ENCODE results near the gene TLR4.

TLR4 gene

DNA sequence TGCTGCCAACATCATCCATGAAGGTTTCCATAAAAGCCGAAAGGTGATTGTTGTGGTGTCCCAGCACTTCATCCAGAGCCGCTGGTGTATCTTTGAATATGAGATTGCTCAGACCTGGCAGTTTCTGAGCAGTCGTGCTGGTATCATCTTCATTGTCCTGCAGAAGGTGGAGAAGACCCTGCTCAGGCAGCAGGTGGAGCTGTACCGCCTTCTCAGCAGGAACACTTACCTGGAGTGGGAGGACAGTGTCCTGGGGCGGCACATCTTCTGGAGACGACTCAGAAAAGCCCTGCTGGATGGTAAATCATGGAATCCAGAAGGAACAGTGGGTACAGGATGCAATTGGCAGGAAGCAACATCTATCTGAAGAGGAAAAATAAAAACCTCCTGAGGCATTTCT is 10.1 kb downstream of the TLR4 start:
- DNase-seq (ENCODE audit: low spot score): peak; percentile 7

DNA sequence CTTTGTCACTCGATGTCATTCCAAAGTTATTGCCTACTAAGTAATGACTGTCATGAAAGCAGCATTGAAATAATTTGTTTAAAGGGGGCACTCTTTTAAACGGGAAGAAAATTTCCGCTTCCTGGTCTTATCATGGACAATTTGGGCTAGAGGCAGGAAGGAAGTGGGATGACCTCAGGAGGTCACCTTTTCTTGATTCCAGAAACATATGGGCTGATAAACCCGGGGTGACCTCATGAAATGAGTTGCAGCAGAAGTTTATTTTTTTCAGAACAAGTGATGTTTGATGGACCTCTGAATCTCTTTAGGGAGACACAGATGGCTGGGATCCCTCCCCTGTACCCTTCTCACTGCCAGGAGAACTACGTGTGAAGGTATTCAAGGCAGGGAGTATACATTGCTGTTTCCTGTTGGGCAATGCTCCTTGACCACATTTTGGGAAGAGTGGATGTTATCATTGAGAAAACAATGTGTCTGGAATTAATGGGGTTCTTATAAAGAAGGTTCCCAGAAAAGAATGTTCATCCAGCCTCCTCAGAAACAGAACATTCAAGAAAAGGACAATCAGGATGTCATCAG is 11.3 kb downstream of the TLR4 start:
- no peak for DNase-seq (ENCODE audit: low spot score)

DNA sequence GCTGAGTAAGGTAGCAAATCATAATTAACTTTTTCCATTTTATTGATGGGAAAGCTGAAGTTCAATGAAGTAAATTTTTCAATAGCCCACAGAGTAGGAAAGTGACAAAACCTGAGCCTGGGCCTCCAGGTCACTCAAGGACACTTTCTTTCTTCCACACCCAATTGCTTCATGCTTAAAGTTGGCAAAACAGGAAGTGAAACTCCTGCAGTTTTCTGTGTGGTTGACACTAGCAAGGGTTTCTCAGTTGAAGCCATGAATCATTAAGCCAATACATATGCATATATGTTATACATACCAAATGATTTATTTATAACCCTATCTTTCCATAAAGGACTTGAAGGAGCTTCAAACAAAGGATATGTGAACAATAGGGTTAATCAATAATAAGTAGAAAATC is 13.9 kb downstream of the TLR4 start:
- DNase-seq (ENCODE audit: low spot score): no peak

DNA sequence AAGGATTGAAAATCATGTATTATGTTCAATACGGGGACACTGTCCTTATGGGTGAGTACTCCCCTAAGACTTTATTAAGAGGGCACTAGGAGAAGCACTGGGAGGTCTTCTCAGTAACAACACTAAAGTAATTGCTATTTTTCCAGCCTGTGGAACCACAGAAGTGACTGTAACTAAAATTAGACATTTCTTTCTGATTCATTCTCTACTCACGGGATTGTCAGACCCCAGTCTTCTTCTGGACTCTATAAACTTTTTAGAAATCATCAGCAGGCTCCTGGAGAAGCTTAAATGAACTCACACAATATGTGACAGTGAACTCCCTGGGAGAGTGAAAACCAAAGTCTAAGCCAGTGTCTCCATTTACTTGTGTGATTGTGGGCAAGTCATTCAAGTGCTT is 14.5 kb downstream of the TLR4 start:
- DNase-seq (ENCODE audit: low spot score): no peak

DNA sequence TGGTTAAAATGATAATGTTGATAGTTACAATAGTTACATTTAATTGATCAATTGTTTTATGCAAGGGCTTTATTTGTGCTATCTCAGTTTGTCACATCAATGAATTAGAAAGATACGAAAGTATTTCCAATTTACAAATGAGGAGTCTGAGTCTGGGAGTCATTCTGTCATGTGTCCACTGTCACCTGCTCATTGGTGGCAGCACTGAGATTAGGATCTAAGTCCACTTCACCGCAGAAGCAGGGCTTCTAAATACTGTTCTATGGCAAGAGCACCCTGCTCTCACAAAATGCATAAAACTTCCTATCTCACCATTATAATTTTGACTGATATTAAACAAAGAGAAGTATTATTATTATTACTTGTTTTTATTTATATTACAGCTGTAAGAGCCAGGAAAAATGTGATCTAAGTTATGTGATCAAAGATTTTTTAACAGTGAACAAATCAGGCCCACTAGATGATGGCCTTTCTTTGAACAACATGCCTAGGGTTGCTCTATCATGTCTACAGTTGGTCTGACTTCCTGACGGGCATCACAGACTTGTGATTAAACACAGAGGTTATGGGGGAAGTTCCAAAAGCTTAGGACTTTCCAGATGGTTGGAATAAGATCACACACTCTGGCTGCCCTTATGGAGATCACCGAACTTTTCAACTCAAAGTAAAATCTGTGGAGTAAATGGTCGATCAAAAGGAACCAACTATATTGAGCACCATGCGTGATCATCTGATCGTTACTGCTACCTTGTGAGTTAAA is 15.1 kb downstream of the TLR4 start:
- no peak for DNase-seq (ENCODE audit: low spot score)

DNA sequence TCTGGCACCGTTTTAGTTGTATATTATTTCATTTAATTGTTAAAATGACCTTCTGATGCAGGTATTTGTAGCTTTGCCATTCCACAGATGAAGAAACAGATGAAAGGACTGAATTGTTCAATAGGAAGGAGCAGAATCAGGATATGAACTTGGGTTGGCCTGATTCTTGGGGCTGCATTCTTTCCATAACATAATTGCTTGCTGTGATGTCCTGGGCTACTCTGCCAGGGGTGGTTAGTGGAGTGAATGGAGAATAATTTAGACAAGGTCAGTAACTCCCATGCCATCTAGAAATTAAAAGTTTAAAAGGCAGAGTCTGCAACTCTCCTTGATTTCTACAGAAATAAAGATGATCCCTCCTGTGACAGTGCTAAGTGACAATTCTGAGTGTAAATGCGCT is 15.9 kb downstream of the TLR4 start:
- no peak for DNase-seq (ENCODE audit: low spot score)

DNA sequence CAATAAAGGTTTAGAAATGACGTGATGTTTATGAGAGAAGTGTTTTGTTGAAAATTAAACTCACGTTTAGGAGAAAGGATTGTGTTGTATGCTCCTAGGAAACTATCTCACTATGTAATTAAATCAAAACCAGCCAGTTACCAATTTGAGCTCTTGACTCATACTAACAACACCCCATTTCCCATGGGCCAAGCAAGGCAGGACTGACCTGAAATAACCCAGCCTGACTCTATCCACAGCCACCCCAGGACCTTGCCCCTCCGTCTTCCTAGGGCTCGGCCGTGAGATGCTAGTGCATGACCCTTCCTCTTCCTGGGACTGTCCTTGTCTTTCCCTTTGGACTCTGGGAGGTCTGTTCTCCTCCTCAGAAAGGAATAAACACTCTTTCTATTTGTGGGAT is 16.4 kb downstream of the TLR4 start:
- no peak for DNase-seq (ENCODE audit: low spot score)

DNA sequence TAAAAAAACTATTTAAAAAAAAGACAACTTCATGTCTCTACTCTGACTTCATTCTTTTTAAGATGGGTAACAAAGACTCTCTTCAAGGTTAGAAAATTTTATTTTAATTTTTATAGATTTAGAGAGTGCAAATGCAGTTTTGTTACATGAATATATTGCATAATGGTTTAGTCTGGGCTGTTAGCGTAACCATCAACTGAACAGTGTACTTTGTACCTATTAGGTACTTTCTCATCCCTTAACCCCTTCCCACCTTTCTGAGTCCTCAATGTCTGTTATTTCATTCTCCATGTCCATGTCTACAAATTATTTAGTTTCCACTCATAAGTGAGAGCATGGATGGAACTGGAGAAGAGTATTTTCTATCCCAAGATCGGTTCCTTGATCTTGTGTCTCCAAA is 16.8 kb downstream of the TLR4 start:
- DNase-seq (ENCODE audit: low spot score): no peak

DNA sequence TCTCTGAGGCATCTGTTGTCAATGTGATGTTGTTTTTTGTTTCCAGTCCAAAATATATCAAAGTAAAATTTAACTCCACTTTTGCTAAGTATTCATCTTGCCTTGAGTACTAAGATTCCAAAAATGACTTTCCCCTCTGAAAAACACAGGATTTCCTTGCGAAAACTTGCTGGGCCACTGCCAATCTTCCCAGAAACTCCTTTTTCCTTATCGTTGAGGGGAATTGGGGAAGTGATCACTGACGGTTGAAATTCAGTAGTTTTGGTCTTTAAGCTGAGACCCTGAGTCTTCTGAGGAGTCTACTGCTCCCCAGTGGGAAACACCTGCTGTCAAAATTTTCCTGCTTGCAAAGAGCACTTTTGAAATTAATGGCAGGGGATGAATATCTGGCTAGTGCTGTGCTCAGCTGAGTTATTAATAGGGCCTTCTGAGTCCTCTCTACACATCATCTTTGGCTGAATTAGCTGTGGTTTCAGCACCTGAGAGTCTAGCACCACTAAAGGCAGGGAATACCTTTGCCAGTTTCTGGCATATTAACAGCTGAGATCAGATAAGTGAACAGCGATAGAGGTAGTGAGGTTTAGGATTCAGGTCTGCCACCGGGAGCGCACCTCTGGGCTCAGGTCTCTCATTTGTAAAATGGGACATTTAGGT is 18.0 kb downstream of the TLR4 start:
- DNase-seq (ENCODE audit: low spot score): no peak

DNA sequence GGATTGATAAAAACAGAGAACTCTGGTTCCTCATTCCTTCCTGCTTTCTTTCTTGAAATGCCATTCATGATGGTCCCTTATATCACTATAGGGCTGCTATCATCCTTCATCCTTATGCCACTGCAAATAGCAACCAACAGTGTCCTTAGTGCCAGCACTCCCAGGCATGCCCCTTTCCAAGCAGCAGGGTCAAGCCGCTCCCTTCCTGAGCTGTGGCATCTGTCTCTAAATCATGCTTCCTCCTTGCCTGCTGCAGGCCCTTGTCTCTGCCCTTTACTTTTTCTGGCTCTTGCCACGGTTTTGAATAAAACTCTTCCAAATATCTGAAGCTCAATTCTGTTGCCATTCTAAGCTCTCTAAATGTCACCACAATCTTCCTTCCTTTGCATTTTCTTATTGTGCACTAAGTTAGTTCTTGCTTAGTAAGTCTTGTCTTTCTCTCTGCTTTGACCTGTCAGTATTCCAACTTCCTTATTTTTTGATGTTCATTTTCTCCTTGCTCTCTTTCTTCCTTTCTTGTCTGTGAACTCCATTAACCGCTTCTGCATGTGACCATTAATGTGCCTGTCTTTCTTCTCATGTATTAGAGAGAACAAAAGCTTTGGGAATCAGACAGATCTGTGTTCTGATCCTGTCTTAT is 19.9 kb downstream of the TLR4 start:
- no peak for DNase-seq (ENCODE audit: low spot score)

DNA sequence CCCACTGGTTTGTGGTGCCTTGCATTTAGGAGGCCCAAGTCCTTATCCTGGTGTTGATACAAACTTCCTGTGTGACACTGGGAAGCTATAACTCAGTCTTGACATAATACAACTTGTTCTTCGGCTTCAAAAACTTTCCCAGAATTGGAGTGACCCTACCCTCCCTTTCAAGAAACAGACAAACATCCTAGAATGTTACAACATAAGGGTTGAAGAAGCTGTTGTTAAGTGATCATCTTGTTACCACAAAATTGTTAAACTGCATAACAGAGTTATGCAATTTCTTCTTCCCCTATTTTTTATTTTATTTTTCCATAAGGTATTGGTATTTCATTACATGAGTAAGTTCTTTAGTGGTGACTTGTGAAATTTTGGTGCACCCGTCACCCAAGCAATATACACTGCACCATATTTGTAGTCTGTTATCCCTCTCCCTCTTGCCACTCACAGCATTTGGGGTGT is 21.3 kb downstream of the TLR4 start:
- DNase-seq (ENCODE audit: low spot score): no peak

DNA sequence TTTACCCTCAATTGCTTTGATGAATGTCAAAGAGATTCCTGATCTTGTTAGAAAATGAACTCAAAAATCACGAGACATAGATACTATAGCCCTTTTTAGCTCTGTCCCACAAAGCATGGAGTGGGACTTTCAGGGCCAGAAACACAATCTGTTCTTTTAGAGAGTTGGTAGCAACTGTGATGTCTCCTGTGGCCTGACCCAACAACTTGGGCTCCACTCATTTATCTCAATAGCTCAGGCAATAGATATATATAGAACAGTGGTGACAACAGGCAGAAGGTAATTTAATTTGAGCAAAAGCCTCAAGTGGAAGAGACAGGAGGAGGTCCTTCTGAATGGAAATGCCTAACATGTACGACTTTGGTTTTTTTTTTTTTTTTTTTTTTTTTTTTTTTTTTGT is 25.2 kb downstream of the TLR4 start:
- DNase-seq (ENCODE audit: low spot score): no peak

DNA sequence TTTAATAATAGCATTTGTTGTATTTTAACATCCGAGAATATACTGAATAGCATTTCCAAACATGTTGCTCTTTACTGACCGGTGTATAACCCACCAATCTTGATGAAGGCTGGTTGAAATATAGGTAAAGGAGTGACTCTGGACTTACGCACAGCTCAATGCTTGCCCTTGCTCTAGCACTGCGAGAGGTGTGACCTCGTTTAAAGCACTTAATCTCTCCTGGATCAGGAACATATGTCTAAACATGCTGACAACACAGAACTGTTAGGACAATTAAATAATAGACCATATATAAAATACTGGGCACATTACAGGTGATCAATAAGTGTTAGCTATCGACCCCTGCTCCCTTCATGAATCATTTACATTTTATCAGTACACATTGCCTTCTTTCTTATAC is 28.3 kb downstream of the TLR4 start:
- DNase-seq (ENCODE audit: low spot score): no peak

DNA sequence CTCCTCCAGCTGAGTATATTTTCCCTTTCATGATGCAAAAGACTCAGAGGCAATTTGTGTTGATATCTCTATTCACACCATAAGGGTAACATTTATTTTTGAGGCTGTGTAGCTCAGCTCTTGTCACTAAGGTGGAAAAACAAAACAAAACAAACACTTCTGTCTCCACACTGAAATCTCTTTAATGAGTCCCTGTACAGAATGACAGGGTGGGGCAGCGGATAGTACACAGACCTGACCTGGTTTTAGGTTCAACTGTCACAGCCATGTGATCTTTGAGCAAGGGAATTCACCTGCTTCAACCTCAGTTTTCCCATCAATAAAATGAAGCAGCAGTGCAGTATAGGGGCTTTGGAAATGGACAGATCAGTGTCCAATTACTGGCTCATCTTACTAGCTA is 29.3 kb downstream of the TLR4 start:
- no peak for DNase-seq (ENCODE audit: low spot score)

DNA sequence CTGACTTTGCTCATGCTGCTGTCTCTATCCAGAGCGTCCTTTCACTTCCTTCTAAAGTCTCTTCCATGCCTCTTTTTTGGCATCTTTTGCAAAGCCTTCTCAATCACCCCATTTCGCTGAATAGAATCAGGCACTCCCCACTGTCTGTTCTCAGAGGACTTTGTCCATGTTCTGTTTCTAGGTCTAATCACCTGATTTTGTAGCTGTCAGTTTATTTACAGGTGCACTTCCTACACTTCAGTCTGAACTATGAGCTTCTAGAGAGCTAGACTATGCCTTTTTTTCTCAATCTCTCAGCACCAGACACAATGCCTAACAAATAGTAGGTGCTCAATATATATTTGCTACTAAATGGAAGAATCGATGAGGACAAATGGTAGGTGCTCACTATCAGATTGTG is 29.9 kb downstream of the TLR4 start:
- DNase-seq (ENCODE audit: low spot score): no peak

DNA sequence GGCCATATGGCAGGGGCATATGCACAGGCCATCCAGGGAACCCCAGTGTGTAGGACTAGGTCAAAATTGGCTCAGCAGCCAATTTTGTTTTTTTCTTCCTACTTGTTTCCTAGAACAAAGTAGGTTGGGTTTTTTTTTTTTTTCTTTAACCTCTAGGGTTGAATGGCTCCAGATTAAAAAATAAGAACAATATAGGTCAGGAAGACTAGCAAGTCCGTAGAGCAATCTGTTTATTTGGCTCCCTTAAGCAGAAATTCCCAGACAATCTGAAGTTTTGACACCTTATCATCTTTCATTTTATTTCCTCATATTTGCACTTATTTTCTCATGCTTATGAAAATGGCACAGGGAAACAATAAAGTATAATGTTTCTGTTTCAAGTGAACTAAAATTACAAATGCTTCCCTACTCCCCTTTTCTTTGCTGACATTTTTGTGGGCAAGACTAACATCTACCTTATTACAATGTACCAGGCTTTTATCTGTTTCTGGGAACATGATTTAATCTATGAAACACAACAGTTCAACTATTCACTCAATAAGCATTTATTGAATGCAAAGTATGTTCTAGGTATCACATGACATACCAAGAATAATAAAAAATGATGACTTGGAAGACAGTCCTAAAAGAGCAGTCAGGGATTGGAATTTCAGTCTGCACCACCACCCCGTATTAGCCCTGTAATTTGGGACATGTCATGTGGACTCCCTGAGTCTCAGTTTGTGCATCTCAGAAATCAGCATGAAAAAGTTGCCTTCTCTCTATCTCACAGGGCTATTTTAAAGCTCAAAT is 30.5 kb downstream of the TLR4 start:
- no peak for DNase-seq (ENCODE audit: low spot score)

DNA sequence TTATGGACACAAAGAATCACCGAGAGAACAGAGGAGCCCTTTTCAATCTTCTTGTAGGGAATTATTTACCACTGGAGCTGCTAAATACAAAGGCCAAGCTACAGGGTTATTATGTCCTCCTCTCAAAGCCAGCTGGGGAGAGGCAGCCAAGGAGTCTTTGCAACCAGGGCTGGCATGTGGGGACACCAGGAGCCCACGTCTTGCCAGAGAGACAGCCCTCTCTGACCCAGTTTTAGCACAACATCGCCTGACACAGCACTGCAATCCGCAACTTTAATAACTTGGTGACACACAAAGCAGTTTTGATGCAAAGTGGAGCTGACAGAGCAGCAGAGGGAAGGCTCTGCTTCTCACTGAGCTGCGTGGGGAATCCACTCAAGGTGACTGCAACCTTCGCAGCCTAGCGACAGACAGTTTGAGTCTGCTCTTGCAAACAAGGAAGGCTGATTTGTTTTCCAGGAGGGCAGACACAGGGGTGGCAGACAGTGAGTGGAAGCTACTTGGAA is 33.6 kb downstream of the TLR4 start:
- DNase-seq (ENCODE audit: low spot score): no peak

DNA sequence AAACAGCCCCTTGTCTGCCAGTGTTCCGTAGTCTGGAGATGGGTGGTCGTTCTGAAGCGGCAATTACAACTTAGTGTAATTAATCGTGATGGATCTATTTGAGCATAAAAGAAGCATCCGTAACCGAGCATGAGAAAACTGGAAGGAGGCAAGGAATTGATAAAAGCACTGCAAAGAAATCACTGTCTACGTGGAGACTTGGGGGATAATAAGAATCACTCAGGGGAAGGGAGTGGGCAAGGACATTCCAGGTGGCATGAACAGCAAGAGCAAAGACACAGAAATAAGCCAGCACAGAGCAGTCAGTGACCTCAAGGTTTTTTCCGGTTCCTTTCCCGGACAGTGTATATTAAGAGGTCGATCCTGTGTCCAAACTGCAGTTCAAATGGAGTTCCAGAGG is 35.0 kb downstream of the TLR4 start:
- no peak for DNase-seq (ENCODE audit: low spot score)

DNA sequence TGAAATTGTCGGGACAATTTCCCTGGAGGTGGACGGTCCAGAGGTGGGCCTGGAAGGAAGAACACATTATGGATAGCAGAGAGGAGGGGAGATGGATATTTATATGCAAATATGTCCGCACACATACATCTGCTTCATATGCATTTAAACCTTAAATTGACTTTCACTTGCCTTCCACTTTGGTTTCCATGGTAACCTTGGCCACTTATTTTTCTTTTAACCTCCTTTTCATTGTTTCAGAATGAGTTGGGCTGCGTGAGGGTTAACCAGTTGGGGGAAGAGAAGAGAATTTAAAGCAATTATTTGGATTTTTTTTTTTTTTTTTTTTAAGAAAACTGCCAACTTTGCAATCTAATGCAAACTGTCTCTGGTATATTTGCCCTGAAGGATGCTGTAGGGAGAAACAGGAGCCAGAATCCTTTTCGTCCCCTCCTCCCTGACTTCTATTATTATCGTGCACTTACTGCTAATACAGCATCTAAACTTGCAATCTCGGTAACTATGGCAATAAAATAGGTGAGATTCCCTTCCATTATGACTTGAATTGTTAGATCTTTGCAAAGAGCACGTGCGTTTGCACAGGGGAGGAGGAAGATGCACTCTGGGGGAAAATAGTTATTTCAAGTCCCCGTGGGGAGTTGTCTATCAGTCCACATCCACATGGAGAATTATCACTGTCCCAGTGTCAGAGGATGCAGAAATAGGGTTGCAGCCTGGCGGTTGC is 35.6 kb downstream of the TLR4 start:
- no peak for DNase-seq (ENCODE audit: low spot score)

DNA sequence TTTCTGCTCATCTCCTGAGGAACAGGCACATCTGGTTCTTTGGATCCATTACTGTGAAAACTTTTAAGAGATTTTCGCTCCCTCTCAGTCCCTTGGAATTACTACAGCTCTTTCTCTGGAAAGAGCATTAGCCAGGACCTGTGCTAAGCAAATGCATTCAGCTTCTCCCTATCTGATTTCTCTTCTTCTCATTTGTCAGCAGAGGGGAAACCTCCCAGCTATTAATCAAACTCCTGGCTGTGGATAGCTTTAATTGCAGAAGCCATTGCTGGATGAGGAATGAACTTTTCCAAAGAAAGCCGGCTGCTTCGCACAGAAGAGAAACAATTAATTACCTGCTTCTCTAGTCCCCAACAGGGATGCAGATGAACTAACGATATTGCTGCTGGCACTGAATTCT is 37.9 kb downstream of the TLR4 start:
- DNase-seq (ENCODE audit: low spot score): no peak

DNA sequence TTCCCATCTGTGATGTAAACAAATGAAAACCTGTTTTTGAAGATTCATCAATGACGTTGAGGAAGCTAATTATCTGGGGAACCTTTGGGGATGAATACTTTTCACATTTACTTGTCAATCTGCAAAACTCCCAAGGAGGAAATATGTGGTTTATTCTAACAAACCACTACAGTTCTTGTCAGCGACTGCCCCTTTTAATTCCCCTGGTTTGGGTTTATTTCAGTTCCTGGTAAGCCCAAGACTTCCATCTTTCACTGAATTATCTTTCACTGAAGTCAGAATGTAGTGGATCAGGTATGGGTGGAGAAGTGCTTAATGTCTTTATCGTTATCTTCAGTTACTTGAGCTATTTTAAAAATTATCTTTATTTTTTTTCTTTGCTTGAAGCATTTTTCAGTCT is 40.2 kb downstream of the TLR4 start:
- DNase-seq (ENCODE audit: low spot score): no peak
